ENCODE data around the gene CPT1C. TPM values are rescaled to one million over a fixed set of nuclear protein-coding genes. Genes with fewer than 3 reads are reported as not detected.
A peak's percentile ranks its signal among the peaks of the same experiment; 100 is the strongest.

CPT1C gene
- total RNA-seq, 2 donors from 2014 or later, result 0.66 to 3.4 TPM

GRCh38 chr19:49658566-49659442 lies 32.1 kb upstream of the CPT1C start:
- intact Hi-C loops (cut with DNase I), result no loop called here
- Histone ChIP-seq H3K4me1 (peaks cover 5% of the 10 kb centered on the region), H3K27me3 (no peaks in the 10 kb centered on the region), H3K4me3 (no peak overlapping the region), H3K27ac (no peak overlapping the region), H3K9me3 (no peaks in the 10 kb centered on the region), H3K36me3 (replicated peaks in 1 of 2; ENCODE audit: insufficient read depth in 1 of 2, low read depth in 2 of 2) (peaks cover 7 to 30% of the 10 kb centered on the region in 2 donors)
- ATAC-seq (no peak), DNase-seq (no peak)
- no peak for TF ChIP-seq POLR2A (IDR thresholded peaks at IDR 0.05)
- TF ChIP-seq CTCF (IDR thresholded peaks at IDR 0.05), result no peak
- 89% methylated on average over 8 to 12 of the region's 12 CpGs for WGBS, 2 donors

- ATAC-seq, result no peak
- no peaks in the 10 kb centered on the region for H3K27me3 ChIP-seq
- no peak for DNase-seq
- 91 to 96% methylated on average over 10 to 15 of the region's 15 CpGs for WGBS, 2 donors
- no peak overlapping the region for H3K27ac ChIP-seq
- no peaks in the 10 kb centered on the region for H3K9me3 ChIP-seq
- TF ChIP-seq POLR2A (IDR thresholded peaks at IDR 0.05) (no peak), CTCF (IDR thresholded peaks at IDR 0.05) (no peak)
- intact Hi-C loops (cut with DNase I), result no loop called here
- H3K4me3 ChIP-seq, result no peak overlapping the region
- H3K4me1 ChIP-seq, result peaks cover 12% of the 10 kb centered on the region
- peaks cover 7 to 24% of the 10 kb centered on the region in 2 donors for H3K36me3 ChIP-seq (replicated peaks in 1 of 2; ENCODE audit: insufficient read depth in 1 of 2, low read depth in 2 of 2)
Observed at GRCh38 chr19:49660338-49660961, 30.5 kb upstream of the CPT1C start.

- H3K27ac ChIP-seq, result no peak overlapping the region
- no peaks in the 10 kb centered on the region for H3K27me3 ChIP-seq
- H3K9me3 ChIP-seq, result no peaks in the 10 kb centered on the region
- intact Hi-C loops (cut with DNase I), result no loop called here
- no peak for TF ChIP-seq CTCF (IDR thresholded peaks at IDR 0.05)
- TF ChIP-seq POLR2A (IDR thresholded peaks at IDR 0.05), result no peak
- DNase-seq, result no peak
- H3K4me1 ChIP-seq, result peaks cover 22% of the 10 kb centered on the region
- 91 to 95% methylated on average over 13 to 16 of the region's 16 CpGs for WGBS, 2 donors
- ATAC-seq, result no peak
- no peak overlapping the region for H3K4me3 ChIP-seq
- H3K36me3 ChIP-seq (replicated peaks in 1 of 2; ENCODE audit: insufficient read depth in 1 of 2, low read depth in 2 of 2), result peaks cover 7 to 17% of the 10 kb centered on the region in 2 donors
Observed at GRCh38 chr19:49662011-49662410, 28.9 kb upstream of the CPT1C start.

- H3K9me3 ChIP-seq, result no peaks in the 10 kb centered on the region
- no peaks in the 10 kb centered on the region for H3K27me3 ChIP-seq
- TF ChIP-seq POLR2A (IDR thresholded peaks at IDR 0.05), result no peak
- no peak for TF ChIP-seq CTCF (IDR thresholded peaks at IDR 0.05)
- DNase-seq (no peak), ATAC-seq (no peak)
- peaks cover 7 to 11% of the 10 kb centered on the region in 2 donors for H3K36me3 ChIP-seq (replicated peaks in 1 of 2; ENCODE audit: insufficient read depth in 1 of 2, low read depth in 2 of 2)
- WGBS, 2 donors, result 78 to 85% methylated on average over 11 to 12 of the region's 12 CpGs
- H3K4me3 ChIP-seq, result no peak overlapping the region
- H3K27ac ChIP-seq, result peak overlapping the region in 2 of 4 donors; percentile 94
- H3K4me1 ChIP-seq, result peaks cover 23% of the 10 kb centered on the region
- intact Hi-C loops (cut with DNase I), result no loop called here
Observed at GRCh38 chr19:49663224-49663623, 27.7 kb upstream of the CPT1C start.

Data from body of pancreas (tissue), 4 donors.